Left ventricle myocardium inferior (tissue), 1 donor: ENCODE measurements around the gene PFDN2. TPM values are rescaled to one million over a fixed set of nuclear protein-coding genes. Genes with fewer than 3 reads are reported as not detected.

ENCODE experiments used
- DNase-seq: peaks from one replicate; pipeline ENCODE4 v3.0.0-alpha.2; 2020
- H3K27ac ChIP-seq: fragments of 200-600 bp; replicated peaks from 2 replicates; pipeline ENCODE4 v1.8.0; 2021
- H3K27me3 ChIP-seq: fragments of 200-600 bp; 2 replicates; pipeline ENCODE4 v1.8.0; 2021; ENCODE audit warnings: low read depth
- H3K36me3 ChIP-seq: fragments of 200-600 bp; 2 replicates; pipeline ENCODE4 v1.8.0; 2021
- H3K4me1 ChIP-seq: fragments of 200-600 bp; 2 replicates; pipeline ENCODE4 v1.8.0; 2021
- H3K4me3 ChIP-seq: fragments of 200-600 bp; 2 replicates; pipeline ENCODE4 v1.8.0; 2021; ENCODE audit warnings: mild to moderate bottlenecking, moderate library complexity
- H3K9me3 ChIP-seq: fragments of 200-600 bp; replicated peaks from 2 replicates; pipeline ENCODE4 v1.8.0; 2021
- intact Hi-C: fragments of 100-400 bp; cut with micrococcal nuclease; formaldehyde crosslinking; loops from one replicate; pipeline ENCODE4 v1.11.0; 2022
- total RNA-seq: library from RNA; stranded (reverse); fragmentation: NEBNext Ultra II Directional; extraction: Animal tissue kit (Norgen Biotek cat#: 25700); gene quantifications from one replicate; pipeline ENCODE4 v1.2.1, GENCODE V29; 2021
- TF ChIP-seq, protein P1 (sequence below): fragments of 200-600 bp; IDR thresholded peaks from 2 replicates; pipeline ENCODE4 v1.8.0; 2021; ENCODE audit warnings: antibody characterized with exemption, mild to moderate bottlenecking, borderline replicate concordance
- donor health status: DM: no; HTN: yes; CAD: no; lungs with severe emphysema.

Gene PFDN2
- total RNA-seq, 1 donor from 2014 or later = 62.5 TPM

DNA sequence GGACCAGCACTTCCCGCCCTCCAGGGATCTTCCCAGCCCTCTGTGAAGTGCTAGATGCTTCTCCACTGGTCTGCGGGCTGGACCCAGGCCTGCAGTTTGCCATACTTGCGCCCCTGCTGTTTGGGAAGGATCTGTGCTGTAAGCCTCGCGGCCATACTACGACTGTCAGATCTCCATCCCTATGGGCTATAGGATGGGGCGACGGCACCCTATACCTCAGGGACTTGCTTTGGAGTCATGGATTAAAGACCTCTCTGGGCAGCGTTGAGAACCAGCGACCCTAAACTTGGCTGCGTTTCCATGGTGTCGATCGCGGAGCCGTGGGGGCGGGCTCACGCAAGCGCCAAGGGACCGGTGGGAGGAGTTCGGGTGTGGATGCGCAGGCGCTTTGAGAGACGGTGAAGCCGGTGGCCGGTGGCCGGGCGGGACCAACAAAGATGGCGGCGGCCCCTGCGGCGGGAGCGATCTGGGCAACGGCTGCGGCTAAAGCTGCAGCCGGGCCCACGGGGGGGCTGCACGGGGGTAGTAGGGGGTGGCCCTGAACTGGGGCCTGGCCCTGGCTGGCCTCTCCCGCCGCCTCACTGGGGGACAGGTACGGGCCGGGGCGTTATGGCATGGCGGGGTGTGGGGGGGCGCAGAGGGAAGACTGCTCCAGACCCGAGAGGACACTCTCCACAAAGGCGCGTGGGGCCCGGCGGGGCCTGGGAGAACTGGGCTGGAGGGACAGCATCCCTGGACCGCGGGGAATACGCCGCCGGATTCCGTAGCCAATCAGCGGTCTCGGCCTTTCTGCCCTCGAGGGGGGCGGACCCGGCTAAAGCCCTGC is 41.5 kb upstream of the PFDN2 start, which contains the start of gene USP21:
Gene USP21, plus strand, starts transcription at position 414 of the 826 bp plus-strand sequence. CDS start 1,141 bp downstream, outside the sequence.
- intact Hi-C loops = no loop called here
- Histone ChIP-seq H3K27ac (peak within 1 kb of the TSS; percentile 95), H3K27me3 (no peaks in the 10 kb centered on the region), H3K9me3 (no peaks in the 10 kb centered on the region), H3K36me3 (peaks cover 40% of the 10 kb centered on the region), H3K4me3 (peak within 1 kb of the TSS; percentile 94), H3K4me1 (peaks cover 48% of the 10 kb centered on the region)
- TF ChIP-seq, protein P1, sequence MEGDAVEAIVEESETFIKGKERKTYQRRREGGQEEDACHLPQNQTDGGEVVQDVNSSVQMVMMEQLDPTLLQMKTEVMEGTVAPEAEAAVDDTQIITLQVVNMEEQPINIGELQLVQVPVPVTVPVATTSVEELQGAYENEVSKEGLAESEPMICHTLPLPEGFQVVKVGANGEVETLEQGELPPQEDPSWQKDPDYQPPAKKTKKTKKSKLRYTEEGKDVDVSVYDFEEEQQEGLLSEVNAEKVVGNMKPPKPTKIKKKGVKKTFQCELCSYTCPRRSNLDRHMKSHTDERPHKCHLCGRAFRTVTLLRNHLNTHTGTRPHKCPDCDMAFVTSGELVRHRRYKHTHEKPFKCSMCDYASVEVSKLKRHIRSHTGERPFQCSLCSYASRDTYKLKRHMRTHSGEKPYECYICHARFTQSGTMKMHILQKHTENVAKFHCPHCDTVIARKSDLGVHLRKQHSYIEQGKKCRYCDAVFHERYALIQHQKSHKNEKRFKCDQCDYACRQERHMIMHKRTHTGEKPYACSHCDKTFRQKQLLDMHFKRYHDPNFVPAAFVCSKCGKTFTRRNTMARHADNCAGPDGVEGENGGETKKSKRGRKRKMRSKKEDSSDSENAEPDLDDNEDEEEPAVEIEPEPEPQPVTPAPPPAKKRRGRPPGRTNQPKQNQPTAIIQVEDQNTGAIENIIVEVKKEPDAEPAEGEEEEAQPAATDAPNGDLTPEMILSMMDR = peak; percentile 35
- DNase-seq = peak; percentile 95

DNA sequence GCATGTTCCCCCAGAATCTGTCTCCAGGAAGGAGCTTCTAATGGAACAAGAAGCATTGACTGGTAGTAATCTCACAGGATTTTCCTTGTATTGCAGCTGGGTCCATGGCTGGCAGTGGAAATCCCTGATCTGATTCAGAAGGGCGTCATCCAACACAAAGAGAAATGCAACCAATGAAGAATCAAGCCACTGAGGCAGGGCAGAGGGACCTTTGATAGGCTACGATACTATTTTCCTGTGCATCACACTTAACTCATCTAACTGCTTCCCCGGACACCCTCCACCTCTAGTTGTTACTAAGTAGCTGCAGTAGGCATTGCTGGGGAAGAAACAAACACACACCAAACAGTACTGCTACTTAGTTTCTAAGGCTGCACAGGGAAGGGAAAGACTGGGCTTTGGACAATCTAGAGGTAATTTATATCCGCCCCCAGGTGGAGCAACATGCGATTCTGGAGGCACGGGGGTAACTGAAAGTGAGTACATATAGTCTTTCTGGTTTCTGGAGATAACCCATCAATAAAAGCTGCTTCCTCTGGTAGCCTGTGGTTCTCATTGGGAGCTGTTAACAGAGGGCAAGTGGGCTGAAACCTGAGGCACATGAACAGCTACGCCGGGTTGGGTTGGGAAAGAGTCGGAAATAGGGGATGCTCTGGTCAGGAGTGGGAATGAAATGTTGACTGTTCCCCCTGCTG is 40.6 kb upstream of the PFDN2 start:
- H3K9me3 ChIP-seq = no peaks in the 10 kb centered on the region
- H3K27me3 ChIP-seq = no peaks in the 10 kb centered on the region
- TF ChIP-seq, protein P1 = no peak
- peak overlapping the region; percentile 95 for H3K27ac ChIP-seq
- H3K4me1 ChIP-seq = peaks cover 56% of the 10 kb centered on the region
- DNase-seq = no peak
- peaks cover 34% of the 10 kb centered on the region for H3K36me3 ChIP-seq
- intact Hi-C loops = no loop called here
- H3K4me3 ChIP-seq = peak overlapping the region; percentile 94

DNA sequence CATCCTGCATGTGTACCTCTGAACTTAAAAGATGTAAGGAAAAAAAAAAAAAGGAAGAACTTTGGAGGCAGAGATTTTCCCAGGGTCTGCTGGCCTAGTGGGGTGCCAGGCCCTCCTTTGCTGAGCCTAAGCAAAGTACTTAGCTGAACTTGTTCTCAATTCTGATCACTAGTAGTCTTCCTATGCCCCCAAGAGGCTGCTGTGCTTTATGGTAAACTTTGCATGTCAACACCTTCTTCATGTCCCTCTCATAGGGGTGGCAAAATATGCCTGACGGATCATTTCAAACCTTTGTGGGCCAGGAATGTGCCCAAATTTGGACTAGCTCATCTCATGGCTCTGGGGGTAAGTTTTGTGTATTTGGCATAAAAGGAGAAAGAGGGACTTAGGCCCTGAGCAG is 40.0 kb upstream of the PFDN2 start:
- H3K4me1 ChIP-seq = peaks cover 62% of the 10 kb centered on the region
- no peak overlapping the region for H3K4me3 ChIP-seq
- intact Hi-C loops = no loop called here
- peaks cover 28% of the 10 kb centered on the region for H3K36me3 ChIP-seq
- H3K27me3 ChIP-seq = no peaks in the 10 kb centered on the region
- no peaks in the 10 kb centered on the region for H3K9me3 ChIP-seq
- no peak for DNase-seq
- TF ChIP-seq, protein P1 = no peak
- H3K27ac ChIP-seq = no peak overlapping the region

DNA sequence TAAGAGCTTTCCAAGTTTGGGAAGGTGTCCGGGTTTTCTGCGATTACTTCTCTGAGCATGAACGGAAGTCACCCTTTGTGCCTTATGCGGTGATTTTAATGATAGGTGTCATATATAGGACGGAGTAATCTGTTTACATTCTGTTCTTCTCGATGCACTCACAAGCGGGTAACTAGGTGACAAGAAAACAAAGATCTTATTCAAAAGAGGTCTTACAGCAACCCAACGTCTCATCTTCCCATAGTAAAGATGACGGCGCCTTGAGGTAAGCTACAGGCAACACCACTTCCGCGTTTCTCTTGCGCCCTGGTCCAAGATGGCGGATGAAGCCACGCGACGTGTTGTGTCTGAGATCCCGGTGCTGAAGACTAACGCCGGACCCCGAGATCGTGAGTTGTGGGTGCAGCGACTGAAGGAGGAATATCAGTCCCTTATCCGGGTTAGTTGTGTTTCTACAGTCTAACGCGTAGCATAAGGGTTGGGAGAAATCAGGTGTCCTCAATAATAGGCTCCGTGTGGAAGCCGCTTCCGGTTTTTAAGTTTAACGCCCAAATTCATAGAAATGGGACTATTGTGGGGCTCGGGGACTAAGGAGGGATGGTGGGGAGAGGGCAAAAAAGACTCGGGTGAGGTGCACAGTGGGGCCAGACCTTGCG is 36.0 kb upstream of the PFDN2 start, which contains the start of gene UFC1:
Gene UFC1, plus strand, starts transcription at position 297 of the 656 bp plus-strand sequence. Its CDS starts 20 bp downstream, at position 317.
- H3K9me3 ChIP-seq = no peaks in the 10 kb centered on the region
- intact Hi-C loops = no loop called here
- TF ChIP-seq, protein P1 = no peak
- H3K27ac ChIP-seq = peak within 1 kb of the TSS; percentile 97
- H3K36me3 ChIP-seq = peaks cover 21% of the 10 kb centered on the region
- peak; percentile 73 for DNase-seq
- H3K27me3 ChIP-seq = no peaks in the 10 kb centered on the region
- H3K4me3 ChIP-seq = peak within 1 kb of the TSS; percentile 96
- H3K4me1 ChIP-seq = peaks cover 30% of the 10 kb centered on the region

DNA sequence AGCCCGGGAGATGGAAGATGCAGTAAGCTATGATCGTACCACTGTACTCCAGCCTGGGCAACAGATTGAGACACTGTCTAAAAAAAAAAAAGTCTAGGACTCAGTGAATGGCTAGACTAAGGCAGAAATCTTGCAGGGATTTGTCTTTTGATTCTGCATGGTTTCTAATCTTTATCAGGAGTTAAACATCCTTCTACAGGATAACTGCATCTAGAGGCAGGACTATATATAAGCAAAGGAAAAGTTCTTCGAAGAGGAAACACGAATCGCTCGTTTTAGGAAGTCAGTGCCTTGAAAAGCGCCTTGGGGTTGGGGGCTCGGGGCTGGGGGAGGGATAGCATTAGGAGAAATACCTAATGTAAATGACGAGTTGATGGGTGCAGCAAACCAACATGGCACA is 35.3 kb upstream of the PFDN2 start:
- TF ChIP-seq, protein P1 = no peak
- no peaks in the 10 kb centered on the region for H3K9me3 ChIP-seq
- H3K27me3 ChIP-seq = no peaks in the 10 kb centered on the region
- peaks cover 25% of the 10 kb centered on the region for H3K4me1 ChIP-seq
- intact Hi-C loops = no loop called here
- H3K27ac ChIP-seq = peak overlapping the region; percentile 97
- peak overlapping the region; percentile 96 for H3K4me3 ChIP-seq
- peaks cover 17% of the 10 kb centered on the region for H3K36me3 ChIP-seq
- no peak for DNase-seq
